ENCODE measurements around the gene CORO1C. TPM values are rescaled to one million over a fixed set of nuclear protein-coding genes. Genes with fewer than 3 reads are reported as not detected.

Gene CORO1C
- total RNA-seq, 1 experiment from 2014 or later = 138 TPM

- intact Hi-C loops (cut with micrococcal nuclease) = loop anchor here (5.0 kb wide), 1 partner anchor 42 kb away; the partner anchor contains the start of gene CORO1C
- TF ChIP-seq EZH2phosphoT487 (IDR thresholded peaks at IDR 0.05; ENCODE audit: borderline replicate concordance) = no peak
- TF ChIP-seq CTCF (IDR thresholded peaks at IDR 0.05 in 2 of 3, conservative IDR thresholded peaks at IDR 0.05 in 1 of 3; ENCODE audit: borderline replicate concordance in 1 of 3, insufficient read depth in 1 of 3, low read depth in 2 of 3, low read length in 2 of 3) = no peak
- TF ChIP-seq JUND (IDR thresholded peaks at IDR 0.05) = no peak
- TF ChIP-seq REST (IDR thresholded peaks at IDR 0.05; ENCODE audit: low read depth) = no peak
- no peak for TF ChIP-seq ZNF274 (IDR thresholded peaks at IDR 0.05; ENCODE audit: low read depth, low read length)
- no peak for TF ChIP-seq EGR1 (IDR thresholded peaks at IDR 0.05; ENCODE audit: low read depth)
- TF ChIP-seq SIN3A (IDR thresholded peaks at IDR 0.05; ENCODE audit: low read depth) = no peak
- ChIA-PET CTCF (interaction anchor here (1.4 kb wide), 1 partner anchor 26 kb away, joined by 8 read pairs; no protein-coding TSS in a partner anchor), POLR2A (no interaction called here), RAD21 (ENCODE audit: low non-redundant PET in 1 of 2, low total read pairs in 2 of 2, uncharacterized antibody in 2 of 2, unreplicated experiment in 2 of 2) (no interaction called here)
- Histone ChIP-seq H3K9me2 (ENCODE audit: insufficient read depth) (no peaks in the 10 kb centered on the region), H4K20me1 (ENCODE audit: insufficient read depth) (peaks cover 5% of the 10 kb centered on the region; the same call in 1 of the 2 replicates), H3K27ac (ENCODE audit: low read depth, low read length) (no peak overlapping the region), H3K4me1 (ENCODE audit: control insufficient read depth in 1 of 2, insufficient read depth in 2 of 2, low read length in 2 of 2) (peaks cover 38 to 42% of the 10 kb centered on the region in 2 experiments), H3K36me3 (ENCODE audit: control insufficient read depth in 1 of 2, insufficient read depth in 2 of 2, low read length in 2 of 2) (no peaks in the 10 kb centered on the region), H2AFZ (ENCODE audit: low read depth, low read length, poor library complexity, severe bottlenecking) (no peak overlapping the region), H3K4me2 (ENCODE audit: low read length) (peak overlapping the region; percentile 22), H3K79me2 (ENCODE audit: insufficient read depth, low read length) (peaks cover 80% of the 10 kb centered on the region), H3K4me3 (replicated peaks in 1 of 2; ENCODE audit: low read depth in 1 of 2, low read length in 2 of 2) (no peak overlapping the region), H3K27me3 (ENCODE audit: insufficient read depth, low read length) (no peaks in the 10 kb centered on the region), H3K9me3 (ENCODE audit: control insufficient read depth in 1 of 2, insufficient read depth in 1 of 2, low read depth in 1 of 2, low read length in 2 of 2) (no peaks in the 10 kb centered on the region), H3K9ac (ENCODE audit: low read length) (no peak overlapping the region)
- BruUV-seq (replicated peaks) = no TSS peak
- no peak for DNase-seq (ENCODE audit: low read depth, low spot score)
- ATAC-seq = no peak
Measured at GRCh38 chr12:108690191-108690518, 41.2 kb downstream of the CORO1C start.

All from HCT116 (cell line).